Renal cortex interstitium (tissue), 11 donors: ENCODE data around the gene DPYD. TPM values are rescaled to one million over a fixed set of nuclear protein-coding genes. Genes with fewer than 3 reads are reported as not detected.
"Not testable (repeated sequence)": the region's sequence is repeated elsewhere in the genome, so short reads cannot be mapped to it uniquely, and the experiment has no call there.

Experiments used
- DNase-seq, 11 donors: peaks; one replicate each; pipeline ENCODE4 v3.0.0-alpha.2; 2013; ENCODE audit warnings: low read depth in 9 of 11, low spot score in 4 of 11; ENCODE audit errors: extremely low read depth in 1 of 11
- polyA plus RNA-seq, 3 donors: library from polyadenylated mRNA; unstranded; fragments of 120-200 nt; gene quantifications; one replicate each; pipeline ENCODE4 v1.2.1, GENCODE V29; 2013; ENCODE audit not compliant: insufficient read length in 3 of 3

Gene DPYD
- polyA plus RNA-seq, 3 donors: 11.6 to 13.0 (median 13.0) TPM

DNA sequence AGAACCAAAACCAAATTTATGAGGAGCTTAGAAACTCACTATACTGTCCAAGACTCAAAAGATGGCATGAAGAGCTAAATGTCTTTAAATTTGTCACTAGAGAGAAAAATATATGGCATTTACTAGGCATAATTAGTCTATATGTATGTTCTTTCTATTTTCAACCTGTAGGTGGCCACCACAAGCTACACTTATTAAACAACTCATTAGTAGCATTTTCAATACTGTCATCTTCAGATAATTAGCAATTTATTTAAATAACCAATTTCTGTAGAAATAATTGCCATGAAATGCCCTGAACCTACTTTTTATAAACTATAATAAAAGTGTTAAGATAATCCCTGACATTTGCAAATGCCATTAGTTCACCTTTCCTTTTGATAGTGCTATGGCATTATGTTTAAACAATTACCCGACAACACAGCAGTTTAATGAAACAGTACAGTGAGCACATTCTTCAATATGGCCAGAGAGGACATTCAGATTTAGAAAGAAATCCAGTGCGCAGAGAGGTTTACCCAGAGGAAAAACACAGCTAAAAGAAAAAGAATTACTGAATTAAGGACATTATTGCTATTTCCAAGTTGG lies 676.8 kb downstream of the DPYD start:
- DNase-seq: peak in 1 of 11 donors; percentile 4

DNA sequence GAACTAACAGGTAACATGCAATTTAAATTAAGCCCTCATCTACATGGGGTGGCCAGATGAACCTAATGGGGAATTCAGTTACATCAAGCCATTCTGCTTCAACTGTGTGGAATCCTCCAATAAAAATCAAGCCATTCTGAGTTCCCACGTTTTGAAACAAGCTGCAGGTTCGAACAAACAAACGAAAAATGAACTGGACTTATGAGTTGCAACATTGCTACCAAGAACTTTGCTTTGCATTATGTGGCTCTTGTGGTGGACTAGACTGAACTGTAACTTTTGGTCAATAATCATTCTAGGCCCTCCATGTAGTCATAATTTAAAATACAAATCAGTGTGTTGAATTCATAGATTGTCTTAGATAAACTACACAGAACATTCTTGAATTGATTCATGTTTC lies 682.0 kb downstream of the DPYD start:
- DNase-seq: no peak

DNA sequence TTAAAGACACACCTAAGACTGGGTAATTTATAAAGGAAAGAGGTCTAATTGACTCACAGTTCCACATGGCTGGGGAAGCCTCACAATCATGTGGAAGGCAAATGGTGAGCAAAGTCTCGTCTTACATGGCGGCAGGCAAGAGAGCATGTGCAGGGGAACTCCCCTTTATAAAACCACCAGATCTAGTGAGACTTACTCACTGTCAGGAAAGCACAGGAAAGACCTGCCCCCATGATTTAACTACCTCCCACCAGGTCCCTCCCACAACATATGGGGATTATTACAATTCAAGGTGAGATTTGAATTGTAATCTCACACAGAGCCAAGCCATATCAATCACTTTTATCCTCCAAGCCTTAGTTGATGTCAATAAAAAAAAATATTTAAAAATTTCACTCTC lies 689.5 kb downstream of the DPYD start:
- not testable (repeated sequence) for DNase-seq

DNA sequence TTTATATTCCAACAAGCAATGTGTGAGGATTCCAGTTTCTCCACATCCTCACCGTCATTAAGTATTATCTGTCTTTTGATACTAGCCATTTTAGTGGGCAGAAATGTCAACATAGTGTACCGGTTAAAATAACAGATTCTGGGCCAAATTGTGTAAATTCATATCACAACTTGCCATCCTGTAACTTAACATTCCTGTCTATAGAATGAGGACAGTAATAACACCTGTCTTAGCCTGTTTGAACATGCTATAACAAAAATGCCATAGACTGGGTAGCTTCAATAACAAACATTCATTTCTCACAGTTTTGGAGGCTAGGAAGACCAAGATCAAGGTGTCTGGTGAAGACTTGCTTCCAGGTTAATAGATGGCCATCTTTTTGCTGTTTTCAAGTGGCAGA lies 708.2 kb downstream of the DPYD start:
- DNase-seq: no peak

DNA sequence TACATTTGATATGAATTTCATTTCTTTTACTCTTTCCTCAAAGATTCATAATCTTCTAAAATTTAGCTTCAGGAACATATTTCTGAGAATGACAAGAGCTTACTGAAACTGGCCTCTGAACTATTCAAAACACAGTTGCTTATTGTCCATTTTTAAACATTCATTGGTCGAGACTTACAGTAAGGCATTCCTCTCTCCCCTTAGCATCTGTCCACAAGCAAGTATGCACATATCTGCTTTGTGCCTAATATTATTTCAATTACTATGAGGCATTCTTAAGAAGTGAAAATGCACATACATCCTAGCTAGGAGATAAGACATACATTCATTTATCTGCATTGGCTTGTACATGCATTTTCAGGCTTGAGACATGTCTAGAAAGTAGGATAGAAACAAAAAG lies 710.5 kb downstream of the DPYD start:
- no peak for DNase-seq

DNA sequence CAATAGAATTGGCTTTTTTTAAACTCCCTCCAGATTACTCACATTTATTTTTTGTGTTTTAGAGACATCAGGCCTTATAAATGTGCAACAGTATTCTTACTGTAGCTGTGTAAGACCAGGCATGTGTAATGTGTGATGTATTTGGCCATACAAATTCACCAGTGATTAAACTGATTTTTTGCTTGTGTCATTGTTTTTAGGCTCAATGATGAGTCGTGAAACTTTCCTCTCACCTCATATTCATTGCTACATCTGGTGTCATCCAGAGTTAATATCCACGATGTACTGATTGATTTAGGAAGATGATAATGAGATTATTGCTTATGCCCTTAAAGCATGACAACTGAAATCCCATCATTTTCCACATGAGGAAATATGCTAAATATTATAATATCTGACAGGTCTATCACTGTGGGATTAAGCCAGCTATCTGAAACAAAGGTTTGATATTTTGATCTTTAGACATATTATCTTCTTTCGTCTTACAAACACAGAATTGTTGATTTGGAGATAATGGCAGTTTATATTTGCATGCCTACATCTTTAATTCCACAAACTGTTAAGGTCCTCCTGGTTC lies 711.4 kb downstream of the DPYD start:
- DNase-seq: no peak

DNA sequence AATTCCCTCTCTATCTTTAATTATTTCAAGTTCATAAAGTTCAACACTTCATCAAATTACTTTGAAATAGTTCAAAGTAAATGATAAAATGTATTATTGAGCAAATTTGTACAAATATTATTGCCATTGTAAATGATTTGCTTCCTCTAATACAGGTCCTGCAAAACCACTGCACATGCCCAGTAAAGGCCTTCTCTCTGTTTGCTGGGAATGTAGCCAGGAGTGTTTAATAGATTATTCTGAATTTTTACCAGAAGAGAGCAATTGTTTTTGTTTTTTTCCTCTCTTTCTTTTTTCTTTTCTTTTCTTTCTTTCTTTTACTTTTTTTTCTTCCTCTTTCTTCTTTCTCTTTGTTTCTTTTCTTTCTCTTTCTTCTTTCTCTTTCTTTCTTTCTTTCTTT lies 713.0 kb downstream of the DPYD start:
- no peak for DNase-seq

DNA sequence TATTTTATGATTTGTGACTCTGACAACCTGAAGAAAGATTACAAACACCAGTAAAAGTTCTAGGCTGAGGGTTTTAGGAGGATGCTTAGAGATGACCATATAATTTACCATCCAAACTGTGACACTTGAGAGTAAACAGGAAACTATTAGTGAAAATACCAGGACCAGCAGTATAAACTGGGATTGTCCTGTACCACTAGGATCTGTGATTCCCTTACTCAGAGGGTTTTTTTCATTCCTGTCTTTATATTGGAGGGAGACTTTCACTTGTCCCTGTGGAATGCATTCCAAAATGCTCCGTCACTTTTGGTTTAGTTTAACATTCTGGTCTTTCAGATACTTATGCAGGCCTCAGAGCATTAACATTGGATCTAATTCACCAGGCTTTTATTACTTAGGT lies 716.4 kb downstream of the DPYD start:
- no peak for DNase-seq

DNA sequence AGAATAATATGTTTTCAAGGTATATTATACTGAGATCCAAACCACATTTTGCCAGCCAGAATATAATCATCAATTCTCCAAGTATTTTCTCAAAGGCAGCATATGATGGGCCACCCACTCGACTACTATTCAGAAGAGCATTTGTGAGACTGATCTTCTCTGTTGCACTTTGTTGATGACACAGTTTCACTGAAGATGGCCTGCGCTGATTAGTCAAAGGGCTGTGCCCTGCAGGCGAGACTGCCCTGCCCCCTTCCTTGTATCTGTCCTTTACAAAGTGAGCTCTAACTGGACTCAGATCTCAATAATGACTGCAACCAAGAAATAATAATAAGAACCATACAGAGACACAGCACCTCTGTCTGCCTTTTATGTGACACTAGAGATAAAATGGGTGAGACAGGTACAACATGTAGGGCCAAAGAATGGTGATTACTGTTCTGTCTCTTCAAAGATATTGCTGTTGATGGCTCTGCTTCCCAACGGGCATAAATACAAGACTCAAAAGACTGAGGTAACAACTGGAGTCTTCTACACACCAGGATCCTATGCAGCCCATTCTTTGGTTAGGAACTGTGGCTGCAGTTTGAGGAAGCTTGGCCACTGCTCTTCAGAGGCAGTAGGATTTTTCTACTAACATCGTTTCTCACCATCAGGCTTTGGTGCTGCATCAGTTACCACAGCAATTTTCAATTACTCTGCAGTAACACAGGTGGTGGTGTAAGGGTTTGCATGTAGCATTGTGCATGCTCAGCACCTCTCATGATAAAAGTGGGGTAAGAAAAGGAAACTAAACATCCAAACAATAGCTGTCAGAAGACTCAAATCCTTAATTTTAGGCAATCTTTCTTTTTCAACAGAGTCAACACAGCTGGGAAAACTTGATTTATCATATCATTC lies 718.1 kb downstream of the DPYD start:
- DNase-seq: no peak

DNA sequence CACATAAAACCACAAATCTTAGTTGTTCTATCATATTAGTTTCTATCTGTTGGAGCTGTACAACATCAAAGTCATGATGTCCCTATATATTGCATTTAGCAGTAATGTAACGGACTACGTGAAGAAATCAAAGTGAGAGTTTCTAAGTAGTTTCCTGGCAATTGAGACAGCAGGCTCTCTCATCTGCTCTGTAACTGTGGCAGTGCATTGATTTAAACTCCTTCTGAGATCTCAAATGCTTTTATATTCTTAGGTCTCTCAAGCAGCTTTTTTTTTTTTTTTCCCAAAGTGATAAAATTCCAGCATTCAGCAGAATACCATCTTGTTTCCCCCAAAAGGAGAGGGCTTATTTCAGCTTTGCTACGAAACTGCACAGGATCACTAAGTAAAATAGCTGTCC lies 719.2 kb downstream of the DPYD start:
- no peak for DNase-seq

DNA sequence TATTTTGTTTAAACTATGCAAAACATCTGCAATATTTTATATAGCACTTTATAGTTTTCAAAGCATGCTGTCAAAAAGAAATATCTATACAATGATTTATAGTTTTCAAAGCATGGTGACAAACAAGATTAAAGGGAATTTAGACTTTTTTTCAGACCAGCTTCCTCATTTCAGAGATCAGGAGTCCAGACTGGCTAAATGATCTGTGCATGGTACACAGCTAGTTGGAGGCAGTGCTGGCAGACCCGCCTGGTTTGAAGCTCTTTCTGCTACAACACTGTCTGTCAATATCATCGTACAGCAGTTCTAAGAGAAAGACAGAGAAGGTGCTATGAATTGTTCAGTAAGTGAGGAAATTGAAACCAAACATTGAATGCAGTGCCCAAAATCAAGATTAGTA lies 720.2 kb downstream of the DPYD start:
- DNase-seq: no peak

DNA sequence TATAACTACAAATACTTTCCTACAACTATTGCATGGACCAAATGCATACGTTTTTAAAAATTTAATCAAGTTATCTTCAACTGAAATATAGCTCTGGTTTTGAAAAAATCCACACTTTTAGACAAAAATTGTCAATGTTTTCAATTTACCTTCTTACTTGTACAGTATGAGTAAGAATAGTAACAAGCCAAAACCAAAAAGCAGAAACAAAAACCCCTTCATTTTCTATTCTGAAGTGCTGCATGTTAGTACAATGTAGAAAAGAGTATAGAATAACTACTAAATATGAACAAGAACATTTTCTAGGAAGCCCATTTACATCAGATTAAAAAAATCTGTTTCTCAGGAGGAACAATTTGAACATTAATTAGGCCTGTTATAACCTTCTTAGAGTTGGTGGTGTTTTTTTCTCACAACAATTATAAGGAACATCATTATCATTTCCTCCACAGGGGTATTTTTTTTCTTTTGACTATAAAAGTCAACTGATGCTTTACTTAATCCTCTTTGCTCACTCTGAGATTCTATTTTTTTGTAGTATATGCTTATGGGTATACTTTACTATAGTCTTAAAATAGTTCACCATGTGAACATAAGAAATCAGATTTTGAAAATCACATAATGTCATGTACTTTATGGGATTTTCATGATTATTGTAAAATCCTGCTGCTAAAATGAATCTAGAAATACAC lies 723.9 kb downstream of the DPYD start:
- DNase-seq: no peak

DNA sequence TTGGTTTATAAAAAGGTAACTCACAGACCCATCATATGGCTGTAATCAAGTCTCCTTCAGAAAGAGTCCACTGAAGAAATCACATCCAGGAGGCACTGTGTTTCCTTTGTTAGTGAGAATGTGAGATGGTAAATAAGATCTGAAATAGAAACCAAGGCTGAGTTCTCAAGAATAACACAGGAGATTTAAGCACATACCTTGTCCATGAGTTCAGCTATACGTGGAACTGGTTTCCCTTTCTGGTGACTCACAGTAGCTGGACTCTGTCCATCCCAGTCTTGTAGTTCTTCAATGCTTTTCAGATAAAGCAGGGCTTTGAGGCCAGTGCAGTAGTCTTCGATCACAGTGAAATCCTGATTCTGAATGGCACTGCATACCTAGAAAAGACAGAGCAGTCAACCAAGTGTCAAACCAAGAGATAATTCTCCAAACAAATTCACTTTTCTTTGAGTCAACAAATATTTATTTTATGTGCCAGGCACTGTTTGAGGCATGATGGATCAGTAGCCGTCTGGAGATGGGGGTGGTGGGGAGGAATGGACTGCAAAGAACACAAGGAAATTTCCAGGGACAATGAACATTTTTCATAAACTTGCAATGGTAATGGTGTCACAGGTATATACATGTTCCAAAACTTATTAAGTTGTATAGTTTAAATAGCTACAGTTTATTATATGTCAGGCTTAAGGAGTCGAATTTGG lies 727.8 kb downstream of the DPYD start:
- DNase-seq: no peak

DNA sequence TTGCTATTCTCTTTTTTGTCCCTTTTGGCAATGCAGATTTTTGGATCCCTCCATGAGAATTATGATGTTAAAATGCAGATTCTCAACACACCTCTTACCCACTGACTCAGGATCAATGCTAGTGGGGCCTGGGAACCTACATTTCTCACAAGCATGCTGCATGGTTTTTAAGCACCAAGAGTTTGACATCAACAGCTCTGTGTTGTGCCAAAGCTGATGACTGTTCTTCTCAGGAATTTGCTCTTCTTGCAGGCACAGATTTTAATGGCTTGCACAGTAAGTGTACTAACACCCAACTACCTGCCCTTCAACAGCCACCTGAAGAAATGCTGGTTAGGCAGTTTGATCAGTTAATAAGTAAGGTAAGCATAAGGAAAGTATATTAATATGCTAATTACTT lies 730.5 kb downstream of the DPYD start:
- DNase-seq: no peak

DNA sequence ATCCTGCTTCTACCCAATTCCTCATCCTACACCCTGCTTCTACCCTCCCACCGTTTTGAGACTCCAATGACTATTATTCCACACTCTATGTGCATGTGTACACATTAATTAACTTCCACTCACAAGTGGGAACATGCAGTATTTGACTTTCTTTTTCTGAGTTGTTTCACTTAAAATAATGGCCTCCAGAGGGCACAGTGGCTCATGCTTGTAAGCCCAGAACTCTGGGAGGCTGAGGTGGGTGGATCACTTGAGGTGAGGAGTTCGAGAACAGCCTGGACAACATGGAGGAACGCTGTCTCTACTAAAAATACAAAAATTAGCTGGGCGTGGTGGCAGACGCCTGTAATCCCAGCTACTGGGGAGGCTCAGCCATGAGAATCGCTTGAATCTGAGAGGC lies 734.5 kb downstream of the DPYD start:
- DNase-seq: no peak

DNA sequence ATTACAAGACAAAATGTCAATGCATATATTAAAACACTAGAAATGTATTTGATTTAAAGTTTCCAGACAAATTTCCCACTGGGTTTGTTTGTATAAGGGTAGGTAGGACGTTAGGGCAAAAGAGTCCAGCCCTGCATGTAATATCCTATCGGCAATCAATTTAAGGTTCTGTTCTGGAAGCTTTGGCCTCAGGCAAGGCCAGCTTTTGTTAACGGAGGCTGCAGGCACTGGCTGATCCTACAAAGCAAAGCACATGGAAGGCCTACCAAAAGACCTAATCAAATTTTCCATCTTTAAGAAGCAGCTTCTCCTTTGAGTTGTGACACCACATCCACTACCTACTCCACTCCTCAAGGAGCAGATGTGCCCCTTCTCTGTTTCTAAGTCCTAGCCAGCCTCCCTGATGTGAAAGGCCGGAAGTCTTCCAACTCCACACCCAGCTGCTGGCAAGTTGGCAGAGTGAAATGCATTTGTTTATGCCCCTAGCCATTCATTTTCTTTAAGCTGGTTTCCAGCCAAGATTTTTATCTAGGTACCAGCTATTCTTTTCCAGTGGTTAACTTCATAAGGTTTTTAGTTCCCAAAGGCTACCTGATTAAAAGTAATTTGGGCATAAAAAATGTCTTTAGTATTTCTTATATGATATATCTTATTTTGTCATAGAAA lies 746.7 kb downstream of the DPYD start:
- no peak for DNase-seq

DNA sequence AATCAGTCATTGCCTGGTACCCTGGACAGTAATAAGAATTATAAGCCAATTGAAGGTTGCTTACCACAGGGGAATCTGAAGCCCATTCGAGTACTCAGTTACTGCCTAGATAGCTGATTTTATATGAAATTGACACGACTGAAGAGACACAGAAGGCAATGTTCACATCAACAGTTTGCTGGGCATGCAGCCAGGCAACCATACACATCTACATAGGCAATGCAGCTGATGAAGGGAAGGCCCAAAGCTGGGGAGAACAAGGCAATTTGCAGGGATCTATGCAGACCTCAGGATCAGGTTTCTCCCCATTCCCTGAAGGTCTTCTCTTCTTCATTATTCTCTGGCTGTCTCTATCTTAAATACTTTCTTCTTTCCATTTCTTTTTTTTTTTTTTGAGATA lies 750.5 kb downstream of the DPYD start:
- no peak for DNase-seq

DNA sequence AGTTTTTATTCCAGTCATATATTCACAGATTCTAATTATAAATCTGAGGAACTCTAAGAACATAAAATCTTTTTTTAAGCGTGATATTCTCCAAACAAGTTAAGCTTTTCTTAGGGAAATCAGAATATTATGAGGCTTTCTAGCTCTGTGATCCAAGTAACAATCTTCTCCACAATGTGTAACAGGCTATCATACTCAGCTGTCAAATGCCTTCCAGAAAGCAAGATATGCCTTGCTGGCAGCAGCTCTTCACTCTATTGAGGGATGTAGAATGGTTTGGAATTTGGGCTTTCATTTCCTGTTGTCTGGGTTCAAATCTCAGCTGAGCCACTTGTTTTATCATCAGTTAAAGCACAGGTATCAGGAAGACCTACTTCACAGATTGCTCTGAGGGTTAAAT lies 752.8 kb downstream of the DPYD start:
- DNase-seq: no peak

DNA sequence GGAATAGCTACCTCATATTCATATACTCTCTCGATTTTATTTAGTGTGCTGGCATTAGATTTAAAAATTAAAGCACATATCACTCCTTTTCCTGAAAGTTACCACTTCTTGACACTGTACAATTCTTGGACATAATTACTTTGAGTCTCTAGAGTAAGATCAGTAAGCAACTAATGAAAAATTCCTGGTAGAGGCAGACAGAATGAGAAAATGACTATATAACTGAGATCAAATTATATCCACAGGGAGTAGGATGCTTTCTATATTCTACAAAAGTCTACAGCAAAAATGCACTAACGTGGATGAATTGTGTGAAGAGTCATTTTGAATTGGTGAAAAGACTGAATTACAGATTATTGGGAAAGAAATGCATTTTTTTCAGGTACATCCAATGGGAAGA lies 753.6 kb downstream of the DPYD start:
- DNase-seq: no peak
